Bone marrow (tissue), 2 donors: ENCODE data around the gene SLAIN2.
"Not testable (repeated sequence)": the region's sequence is repeated elsewhere in the genome, so short reads cannot be mapped to it uniquely, and the experiment has no call there.

Experiments used
- DNase-seq, 2 donors: peaks; one replicate each; lab custom pipeline; 2025; lab: John Stamatoyannopoulos, UW

Gene SLAIN2

DNA sequence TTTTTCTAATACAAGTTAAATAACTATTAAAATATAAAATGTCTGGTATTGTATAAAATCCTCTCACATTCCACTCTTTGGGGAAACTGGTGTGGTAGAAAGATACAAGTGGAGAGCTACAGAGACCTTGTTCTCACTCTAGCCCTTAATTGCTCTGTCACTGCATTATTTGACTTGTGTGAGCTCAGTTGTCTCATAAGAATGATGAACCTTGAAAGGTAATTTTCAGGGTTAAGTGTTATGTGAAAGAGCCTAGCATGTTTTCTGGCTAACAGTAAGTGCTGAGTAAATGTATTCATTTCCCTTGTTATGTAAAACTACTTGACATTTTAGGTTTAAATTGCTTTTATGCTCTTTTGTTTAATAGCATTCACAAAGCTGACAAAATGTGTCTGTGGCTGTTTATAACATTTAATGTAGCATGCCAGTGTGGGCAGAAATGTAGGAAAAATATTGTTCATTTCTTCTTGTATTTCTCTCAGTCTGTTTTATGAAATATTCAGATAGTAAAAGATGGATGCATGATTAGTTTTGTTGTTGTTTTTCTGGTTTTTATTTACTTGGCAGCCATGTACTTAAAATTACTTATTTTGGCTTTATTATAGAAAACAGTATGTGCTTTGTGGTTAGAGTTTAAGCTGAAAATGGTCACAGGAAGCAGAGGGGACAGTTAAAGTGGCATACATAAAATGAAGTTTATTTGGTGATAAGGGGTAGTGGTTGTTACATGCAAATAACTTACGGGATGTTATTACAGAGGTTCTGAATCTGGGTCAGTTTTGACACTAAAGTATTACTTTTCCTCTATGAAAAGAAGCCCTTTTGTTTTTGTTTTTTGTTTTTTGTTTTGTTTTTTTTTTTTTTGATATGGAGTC is 29.2 kb downstream of the SLAIN2 start:
- no peak for DNase-seq

DNA sequence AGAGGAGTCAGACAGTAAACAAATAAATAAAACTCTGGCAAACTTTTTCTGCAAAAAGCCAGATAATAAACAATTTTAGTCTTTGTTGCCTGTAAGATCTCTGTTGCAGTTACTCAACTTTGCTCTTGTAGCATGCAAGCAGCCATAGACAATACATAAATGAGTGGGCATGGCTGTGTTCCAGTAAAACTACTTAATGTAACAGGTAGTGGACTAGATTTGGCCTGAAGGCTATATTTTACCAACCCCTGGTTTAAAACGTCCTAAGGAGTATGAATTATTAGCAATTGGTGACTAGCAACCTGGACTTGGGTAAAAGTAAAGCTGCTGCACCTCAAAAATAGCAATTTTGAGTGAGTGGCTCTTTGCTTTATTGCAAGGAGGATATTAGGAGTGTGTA is 30.9 kb downstream of the SLAIN2 start:
- DNase-seq = no peak

DNA sequence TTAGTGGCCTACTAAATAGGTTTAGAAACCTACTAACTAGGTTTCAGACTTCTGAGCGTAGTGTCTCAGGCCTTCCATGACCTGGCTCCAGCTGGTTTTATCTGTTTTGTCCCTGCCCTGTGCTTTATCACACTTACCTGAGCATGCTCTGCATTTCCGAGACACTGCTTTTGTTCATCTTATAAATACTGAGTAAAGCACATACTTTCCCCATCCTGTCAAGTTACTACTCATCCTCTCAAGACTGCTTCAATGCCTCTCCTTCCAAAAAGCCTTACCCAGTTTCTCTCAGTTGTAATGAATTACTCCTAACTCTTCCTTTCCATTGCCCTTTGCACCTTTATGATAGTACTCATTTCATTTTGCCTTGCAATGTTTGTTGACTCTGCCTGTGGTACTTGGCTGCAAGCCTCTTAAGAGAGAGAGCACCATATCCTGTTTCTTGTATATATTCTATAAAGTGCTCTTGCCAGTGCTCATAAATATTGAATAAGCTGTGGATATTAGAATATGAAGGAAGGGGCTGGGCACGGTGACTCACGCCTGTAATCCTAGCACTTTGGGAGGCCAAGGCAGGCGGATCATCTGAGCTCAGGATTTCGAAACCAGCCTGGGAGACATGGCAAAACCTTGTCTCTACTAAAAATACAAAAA is 34.4 kb downstream of the SLAIN2 start:
- DNase-seq = no peak

DNA sequence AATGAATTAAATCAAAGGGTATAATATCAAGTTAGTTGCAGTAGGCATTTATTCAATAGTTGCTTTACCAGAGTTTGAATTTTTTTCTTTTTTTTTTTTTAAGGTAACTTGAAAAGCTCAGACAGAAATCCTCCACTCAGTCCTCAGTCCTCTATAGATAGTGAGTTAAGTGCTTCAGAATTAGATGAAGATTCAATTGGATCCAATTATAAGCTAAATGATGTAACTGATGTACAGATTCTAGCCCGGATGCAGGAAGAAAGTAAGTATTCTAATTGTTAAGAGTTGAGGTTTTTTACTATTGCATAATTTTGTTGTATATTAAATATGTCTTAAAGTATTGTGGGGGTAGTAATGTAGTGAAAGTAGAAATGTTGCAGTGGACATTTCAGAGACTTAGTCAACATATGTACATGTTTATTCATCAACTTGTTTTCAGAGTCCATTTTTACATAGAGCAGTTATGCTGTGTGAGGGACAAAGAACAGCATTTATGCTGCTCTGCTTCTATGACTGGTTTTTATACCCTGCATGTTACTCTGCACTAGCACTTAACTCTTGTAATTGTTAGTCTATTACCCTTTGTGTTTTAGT is 38.4 kb downstream of the SLAIN2 start:
- DNase-seq = no peak

DNA sequence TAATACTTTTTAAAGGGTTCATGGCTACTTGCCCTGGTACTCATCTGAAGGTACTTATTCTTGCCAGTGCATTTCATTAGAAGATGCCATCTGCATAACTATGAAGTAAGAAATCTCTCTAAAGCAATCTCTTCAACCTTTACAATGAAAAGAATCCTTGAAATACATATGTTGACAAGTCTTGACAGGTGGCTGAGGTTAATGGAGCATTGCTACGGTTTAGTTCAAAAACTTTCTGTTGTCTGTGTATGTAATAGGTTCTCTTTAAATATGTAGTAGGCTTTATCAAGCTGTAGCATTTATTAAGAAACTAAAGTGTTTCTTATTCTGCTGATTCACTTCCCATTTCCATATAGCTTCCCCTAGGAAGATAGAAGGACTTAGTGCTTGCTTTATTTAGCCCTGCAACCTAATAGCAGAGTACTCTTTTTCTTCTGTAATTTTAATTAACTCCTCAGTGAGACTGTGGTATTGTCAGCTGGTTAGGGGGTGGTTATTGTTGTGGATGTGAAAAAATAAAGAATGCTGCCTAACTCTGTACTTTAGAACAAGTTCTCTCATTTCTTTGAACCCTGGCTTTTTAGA is 39.3 kb downstream of the SLAIN2 start:
- peak in 1 of 2 donors; percentile 41 for DNase-seq

DNA sequence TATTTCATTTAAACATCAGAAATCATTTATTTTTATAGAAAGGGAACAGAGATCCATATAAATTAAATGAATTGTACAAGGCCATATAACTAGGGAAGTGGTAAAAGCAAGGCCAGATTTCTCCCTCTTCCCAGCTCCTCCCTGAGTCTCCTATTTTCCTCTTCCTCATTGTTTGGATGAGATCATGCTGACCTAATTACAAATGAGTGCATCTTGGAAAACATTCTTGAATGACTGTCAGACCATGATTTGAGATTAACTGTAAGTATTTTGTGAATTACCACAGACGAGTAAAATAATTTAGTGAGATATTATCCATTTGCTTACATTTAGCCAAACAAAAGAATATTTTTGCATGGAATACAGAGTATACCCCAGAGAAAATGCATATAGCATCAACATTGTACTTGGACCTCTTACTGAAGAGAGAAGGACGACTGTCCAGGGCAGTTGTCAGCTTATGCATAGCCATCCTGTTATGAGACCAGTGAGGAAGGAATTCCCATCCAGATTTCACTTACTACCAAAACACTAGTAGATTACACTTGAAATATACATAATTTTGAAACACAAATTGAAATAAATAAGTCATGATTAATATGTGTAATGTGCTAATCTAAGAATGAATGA is 47.3 kb downstream of the SLAIN2 start:
- DNase-seq = no peak

DNA sequence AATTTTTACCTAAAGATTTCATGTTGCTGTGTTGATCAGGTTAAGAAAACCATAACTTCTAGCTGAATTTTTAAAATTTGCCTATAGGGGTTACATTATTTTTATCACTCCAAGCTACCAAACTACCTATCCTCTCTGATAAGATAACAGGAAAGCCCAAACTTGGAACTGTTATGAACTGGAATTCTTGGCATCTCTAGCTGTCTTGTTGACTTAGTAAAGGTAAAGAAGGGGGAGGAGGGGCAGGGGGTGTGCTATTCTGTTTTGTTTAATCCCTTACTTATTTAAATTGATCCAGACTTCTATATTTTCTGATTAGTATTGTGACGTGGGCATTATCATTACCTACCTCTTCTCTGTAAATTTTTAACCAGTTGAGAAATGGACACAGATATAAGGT is 54.7 kb downstream of the SLAIN2 start:
- no peak for DNase-seq

DNA sequence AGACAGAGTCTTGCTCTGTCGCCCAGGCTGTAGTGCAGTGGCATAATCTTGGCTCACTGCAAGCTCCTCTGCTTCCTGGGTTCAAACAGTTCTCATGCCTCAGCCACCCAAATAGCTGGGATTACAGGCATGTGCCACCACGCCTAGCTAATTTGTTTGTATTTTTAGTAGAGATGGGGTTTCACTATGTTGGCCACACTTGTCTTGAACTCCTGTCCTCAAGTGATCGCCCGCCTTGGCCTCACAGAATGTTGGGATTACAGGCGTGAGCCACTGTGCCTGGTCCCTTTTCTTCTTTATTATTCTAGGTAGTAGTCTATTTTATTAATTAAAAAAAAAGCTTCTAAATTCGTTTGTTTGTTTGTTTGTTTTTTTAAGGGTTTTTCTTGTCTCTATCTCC is 59.1 kb downstream of the SLAIN2 start:
- no peak for DNase-seq

DNA sequence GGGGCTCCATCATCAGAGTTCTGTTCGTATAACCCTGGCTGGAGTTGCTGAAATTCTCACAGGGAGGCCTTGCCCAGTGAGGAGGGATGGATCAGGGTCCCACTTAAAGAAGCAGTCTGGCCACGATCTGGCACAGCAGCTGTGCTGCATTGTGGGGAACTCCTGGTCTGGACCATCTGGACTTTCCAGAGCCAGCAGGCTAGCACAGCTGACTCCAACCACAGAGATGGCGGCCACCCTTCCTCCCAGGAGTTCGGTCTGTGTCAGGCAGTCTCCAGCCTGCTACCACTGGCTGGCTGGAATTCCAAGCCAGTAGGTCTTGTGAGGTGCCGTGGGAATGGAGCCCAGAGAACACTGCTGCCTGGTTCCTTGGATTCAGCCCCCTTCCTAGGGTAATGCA is 62.0 kb downstream of the SLAIN2 start:
- DNase-seq = no peak

DNA sequence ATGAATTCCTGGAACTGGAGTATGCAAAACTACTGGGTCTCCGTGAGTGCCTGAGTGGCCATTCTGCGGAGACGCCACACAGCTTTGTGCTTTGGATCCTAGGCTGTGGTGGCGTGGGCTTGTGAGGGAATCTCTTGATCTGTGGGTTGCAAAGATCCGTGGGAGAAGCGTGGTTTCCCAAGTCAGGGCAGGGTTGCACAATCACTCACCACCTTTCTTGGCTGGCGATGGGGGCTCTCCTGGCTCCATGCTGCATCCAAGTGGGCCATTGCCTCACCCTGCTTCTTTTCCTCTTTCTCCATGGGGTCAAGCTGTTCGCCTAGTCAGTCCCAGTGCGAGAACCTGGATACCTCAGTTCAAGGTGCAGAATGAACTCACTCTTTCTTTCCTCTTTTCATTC is 62.5 kb downstream of the SLAIN2 start:
- no peak for DNase-seq

DNA sequence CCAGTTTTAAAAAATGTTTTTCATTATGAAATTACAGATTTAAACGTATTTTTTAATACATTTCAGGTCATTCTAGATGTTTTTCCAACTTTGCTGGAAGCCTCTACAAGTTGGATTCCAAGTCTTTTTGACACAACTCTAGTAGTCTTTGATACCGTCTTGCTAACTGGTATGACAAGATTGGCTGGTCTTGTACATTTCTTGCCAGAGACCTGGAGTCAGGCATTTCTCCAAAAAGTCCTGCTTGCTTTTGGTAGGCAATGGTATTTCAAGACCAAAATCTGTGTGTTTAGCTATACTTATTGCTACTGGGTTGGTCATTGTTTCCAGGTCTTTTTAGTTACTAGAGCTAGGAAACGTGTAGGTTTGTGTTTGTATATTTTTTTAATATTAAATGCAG is 64.6 kb downstream of the SLAIN2 start:
- DNase-seq = no peak

DNA sequence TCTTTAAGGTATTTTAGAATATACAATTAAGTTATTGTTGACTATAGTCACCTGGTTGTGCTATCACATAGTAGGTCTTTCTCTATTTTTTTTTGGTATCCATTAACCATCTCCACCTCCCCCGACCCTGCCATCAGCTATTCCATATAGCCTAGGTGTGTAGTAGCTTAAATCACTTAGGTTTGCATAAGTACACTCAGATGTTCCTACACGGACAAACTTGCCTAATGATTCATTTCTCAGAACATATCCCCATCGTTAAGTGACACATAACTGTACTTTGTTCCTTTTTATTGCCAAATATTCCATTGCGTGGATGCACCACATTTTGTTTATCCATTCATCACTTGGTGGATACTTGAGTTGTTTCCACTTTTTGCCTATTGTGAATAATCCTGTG is 67.9 kb downstream of the SLAIN2 start:
- no peak for DNase-seq

DNA sequence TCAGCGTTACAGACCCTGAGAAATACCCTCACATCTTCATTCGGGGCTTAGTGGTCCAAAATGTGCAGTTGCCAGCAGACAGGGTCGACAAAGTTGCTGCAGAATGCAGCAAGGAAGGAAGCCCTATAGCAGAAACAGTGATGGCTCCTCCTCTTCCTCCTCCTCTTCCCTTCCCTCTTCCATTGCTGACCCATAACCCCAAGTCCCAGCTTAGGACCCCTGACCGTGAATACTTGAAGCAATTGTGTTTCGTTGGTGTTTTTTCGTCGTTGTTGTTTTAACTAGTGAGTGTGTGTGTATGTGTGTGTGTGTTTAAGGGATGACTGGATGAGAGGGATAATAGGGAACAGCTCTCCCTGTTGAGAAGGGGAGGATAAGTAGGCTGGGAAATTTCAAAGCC is 69.5 kb downstream of the SLAIN2 start:
- no peak for DNase-seq

DNA sequence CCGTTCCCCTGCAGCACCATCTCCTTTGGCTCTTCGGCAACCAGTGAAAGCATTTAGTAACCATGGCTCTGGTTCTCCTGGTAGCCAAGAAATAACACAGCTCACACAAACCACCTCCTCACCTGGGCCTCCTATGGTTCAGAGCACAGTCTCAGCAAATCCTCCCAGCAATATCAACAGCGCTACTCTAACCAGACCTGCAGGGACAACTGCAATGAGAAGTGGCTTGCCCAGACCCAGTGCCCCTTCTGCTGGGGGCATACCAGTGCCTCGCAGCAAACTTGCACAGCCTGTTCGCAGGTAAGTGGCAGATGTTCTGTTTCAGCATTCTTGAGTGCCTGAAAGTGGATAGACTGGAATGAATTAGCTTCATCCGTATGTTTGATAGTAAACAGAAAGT is 78.8 kb downstream of the SLAIN2 start:
- no peak for DNase-seq

DNA sequence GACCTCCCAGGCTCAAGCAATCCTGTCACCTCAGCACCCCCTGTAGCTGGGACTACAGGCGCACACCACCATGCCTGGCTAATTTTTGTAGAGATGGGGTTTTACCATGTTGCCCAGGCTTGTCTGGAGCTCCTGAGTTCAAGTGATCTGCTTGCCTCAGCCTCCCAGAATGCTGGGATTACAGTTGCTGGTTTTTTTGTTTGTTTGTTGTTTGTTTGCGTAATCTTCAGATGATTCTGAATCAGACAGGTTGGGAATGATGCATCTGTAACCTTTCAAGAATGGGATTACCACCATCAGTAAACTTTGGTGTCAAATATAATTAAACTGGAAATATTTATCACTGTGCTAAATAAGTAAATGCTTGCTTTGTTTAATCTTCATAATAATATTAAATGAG is 79.8 kb downstream of the SLAIN2 start:
- no peak for DNase-seq

DNA sequence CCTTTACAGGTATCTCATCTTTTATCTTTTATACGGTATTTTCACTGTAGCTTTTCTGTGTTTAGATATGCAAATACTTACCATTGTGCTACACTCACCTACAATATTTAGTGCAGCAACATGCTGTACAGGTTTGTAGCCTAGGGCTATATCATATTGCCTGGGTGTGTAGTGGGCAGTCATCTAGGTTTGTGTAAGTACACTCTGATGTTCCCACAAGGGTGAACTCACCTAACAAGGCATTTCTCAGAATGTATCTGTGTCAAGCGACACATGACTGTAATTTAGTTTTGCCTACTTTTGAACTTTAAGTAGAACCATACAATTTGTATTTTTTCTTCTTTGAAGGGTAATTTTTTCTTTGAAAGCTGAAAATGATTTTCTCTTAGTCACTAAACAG is 87.6 kb downstream of the SLAIN2 start:
- no peak for DNase-seq

DNA sequence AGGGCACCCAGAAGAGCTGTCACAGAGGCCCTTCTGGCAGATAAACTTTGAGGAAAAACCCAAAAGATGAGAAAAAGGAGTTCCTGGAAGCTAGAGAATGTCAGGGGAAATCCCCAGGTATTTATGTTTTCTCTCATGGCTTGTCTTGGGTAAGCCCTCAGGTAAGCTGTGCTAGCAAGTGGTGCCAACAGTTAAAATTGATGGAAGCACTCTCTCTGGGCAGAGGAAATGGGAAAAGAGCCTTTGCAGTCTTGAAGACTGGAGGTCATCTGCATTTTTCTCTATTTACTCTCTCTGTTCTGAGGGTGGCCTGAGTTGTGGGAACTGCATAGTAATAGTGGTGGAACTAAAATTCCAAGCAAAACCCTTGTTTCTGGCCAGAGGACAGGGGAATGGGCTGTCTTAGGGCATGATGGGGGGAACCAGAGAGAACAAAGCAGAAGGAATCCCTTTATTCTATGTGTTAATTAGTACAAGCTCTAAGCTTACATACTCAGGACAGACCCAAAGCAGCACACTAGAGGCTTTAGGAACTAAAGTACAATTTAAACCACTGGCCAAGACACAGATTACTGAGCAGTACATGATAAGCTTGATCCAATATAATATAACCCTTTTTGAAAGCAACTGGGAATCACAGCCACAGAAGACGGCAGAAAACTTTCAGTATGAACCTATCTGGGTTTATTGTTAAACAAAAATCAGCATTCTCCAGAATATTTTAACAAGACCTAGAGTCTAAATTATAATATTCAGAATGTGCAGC is 88.6 kb downstream of the SLAIN2 start:
- DNase-seq = no peak

DNA sequence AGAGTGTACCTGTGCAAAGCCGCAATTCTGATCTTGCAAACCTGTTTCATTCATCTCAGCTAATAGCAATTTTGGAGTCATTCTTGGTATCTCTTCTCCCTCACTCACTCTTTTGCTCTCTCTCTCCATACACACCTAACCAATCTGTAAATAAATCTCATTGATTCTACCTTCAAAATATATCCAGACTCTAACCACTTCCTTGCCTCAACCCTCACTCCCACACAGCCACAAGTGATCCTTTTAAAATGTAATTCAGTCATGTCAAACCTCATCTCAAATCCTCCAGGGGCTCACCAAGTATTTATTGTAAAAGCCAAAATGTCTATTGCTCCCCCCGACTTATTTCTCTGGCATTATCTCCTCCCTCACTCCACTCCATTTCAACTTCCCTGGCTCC is 90.1 kb downstream of the SLAIN2 start:
- no peak for DNase-seq

DNA sequence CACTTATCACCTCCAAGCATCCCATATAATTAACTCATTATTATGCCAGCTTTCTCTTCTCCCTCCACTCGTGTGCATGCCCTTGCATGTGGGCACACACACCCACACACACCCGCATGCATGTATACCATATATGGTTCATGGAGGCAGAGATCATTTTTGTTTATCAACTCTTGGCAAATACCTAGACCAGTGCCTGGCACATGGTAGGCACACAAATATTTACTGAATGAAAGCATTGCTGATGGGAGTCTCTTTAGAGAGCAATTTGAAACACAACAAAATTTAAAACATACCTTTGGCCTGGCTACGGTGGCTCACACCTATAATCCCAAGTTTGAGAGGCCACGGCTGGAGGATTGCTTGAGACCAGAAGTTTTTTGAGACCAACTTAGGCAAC is 90.7 kb downstream of the SLAIN2 start:
- no peak for DNase-seq

DNA sequence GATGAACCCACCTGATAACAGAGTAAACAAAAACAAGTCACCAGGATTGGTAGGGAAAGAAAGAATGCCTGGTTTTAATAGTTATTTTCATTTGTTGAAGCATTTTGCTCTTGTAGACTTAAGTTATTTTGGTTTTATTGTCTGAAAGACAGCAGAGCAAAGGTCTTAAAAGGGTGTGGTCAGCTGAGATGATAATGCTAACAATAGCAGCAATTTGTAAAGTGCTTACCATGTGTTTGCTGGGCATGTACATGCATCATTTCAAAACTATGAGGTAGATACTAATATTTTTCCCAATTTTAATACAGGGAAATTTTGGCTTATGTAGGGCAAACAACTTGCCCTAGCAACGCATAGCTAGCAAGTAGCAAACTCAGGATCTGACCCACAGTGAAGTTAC is 95.0 kb downstream of the SLAIN2 start:
- DNase-seq = no peak

DNA sequence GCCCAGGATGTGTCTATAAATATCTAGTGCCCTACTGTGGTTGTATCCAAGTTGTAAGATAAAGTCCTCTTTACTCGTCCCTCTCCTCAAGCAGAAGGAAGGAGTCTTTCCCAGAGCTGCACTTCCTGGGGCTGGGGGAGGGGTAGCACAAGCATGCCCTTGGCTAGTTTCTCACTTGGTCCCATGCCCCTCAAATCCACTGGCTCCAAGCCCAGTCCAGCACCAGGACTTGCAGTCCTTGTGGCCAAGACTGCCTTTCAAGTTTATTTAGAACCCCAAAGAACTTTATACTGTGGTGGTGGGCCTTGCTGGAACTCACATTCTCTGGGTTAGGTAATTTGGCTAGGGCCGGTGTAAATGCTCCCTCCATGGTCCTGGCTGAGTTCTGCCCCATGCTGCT is 98.7 kb downstream of the SLAIN2 start:
- DNase-seq = no peak

DNA sequence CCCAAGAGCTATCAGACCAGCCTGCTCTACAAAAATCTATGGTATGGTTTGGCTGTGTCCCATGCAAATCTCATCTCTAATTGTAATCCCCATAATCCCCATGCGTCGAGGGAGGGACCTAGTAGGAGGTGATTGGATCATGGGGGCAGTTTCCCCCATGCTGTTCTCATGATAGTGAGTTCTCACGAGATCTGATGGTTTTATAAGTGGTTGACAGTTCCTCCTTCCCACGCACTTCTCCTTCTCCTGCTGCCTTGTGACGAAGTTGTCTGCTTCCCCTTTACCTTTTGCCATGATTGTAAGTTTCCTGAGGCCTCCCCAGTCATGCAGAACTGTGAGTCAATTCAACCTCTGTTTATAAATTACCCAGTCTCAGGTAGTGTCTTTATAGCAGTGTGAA is 99.6 kb downstream of the SLAIN2 start:
- DNase-seq = not testable (repeated sequence)
